Activated CD8-positive, alpha-beta T cell treated with anti-CD3 and anti-CD28 coated beads for 36 hours (primary cell): ENCODE results near the gene NOD1. TPM values are rescaled to one million over a fixed set of nuclear protein-coding genes. Genes with fewer than 3 reads are reported as not detected.

ENCODE experiments used
- ATAC-seq: fragments of 200-7000 bp; cut with Tn5 transposase; one replicate; pipeline ENCODE4 v1.10.0; 2021; ENCODE audit warnings: mild to moderate bottlenecking, moderate library complexity
- CTCF ChIA-PET: fragments of 350-600 bp; sonication (Branson Sonifier 250); formaldehyde crosslinking; loops from one replicate; lab custom pipeline; 2021; ENCODE audit warnings: antibody characterized with exemption; lab: Charles Lee
- POLR2A ChIA-PET: fragments of 350-600 bp; sonication (Branson Sonifier 250); formaldehyde crosslinking; loops from one replicate; lab custom pipeline; 2021; ENCODE audit warnings: antibody characterized with exemption; lab: Charles Lee
- DNase-seq: peaks from one replicate; pipeline ENCODE4 v3.0.0-alpha.2; 2020
- H3K27ac Mint-ChIP-seq: one replicate; pipeline ENCODE4 v1.8.0; 2021; ENCODE audit warnings: mild to moderate bottlenecking, mixed read lengths
- H3K27me3 Mint-ChIP-seq: one replicate; pipeline ENCODE4 v1.8.0; 2021; ENCODE audit warnings: mixed read lengths
- H3K36me3 Mint-ChIP-seq: one replicate; pipeline ENCODE4 v1.8.0; 2021; ENCODE audit warnings: low read depth, mixed read lengths
- H3K4me1 Mint-ChIP-seq: one replicate; pipeline ENCODE4 v1.8.0; 2021; ENCODE audit warnings: low read depth, mixed read lengths
- H3K4me3 Mint-ChIP-seq: one replicate; pipeline ENCODE4 v1.8.0; 2021; ENCODE audit warnings: mild to moderate bottlenecking, moderate library complexity, mixed read lengths
- H3K9me3 Mint-ChIP-seq: one replicate; pipeline ENCODE4 v1.8.0; 2021; ENCODE audit warnings: mixed read lengths
- CTCF ChIP-seq: fragments of 200-600 bp; IDR thresholded peaks from one replicate; pipeline ENCODE4 v1.8.0; 2022; ENCODE audit warnings: antibody characterized with exemption, mild to moderate bottlenecking
- intact Hi-C: fragments of 100-400 bp; cut with micrococcal nuclease; formaldehyde crosslinking; loops from one replicate; pipeline ENCODE4 v1.10.0; 2022
- total RNA-seq, 2 experiments: library from RNA; stranded (reverse); gene quantifications; one replicate each; pipeline ENCODE4 v1.2.3, GENCODE V29; 2021

NOD1 gene
- total RNA-seq, 2 experiments from 2014 or later: 11.5 to 12.5 TPM

GRCh38 chr7:30452280-30452930 is 26.2 kb downstream of the NOD1 start:
- intact Hi-C loops: no loop called here
- Mint-ChIP-seq H3K27ac (no peak overlapping the region), H3K4me3 (no peak overlapping the region), H3K27me3 (no peaks in the 10 kb centered on the region), H3K9me3 (no peaks in the 10 kb centered on the region), H3K36me3 (peaks cover 6% of the 10 kb centered on the region), H3K4me1 (no peaks in the 10 kb centered on the region)
- no peak for TF ChIP-seq CTCF
- ChIA-PET POLR2A (no interaction called here), CTCF (no interaction called here)
- DNase-seq (no peak), ATAC-seq (no peak)

- ChIA-PET POLR2A (no interaction called here), CTCF (no interaction called here)
- H3K36me3 Mint-ChIP-seq: peaks cover 6% of the 10 kb centered on the region
- DNase-seq (no peak), ATAC-seq (no peak)
- H3K4me3 Mint-ChIP-seq: no peak overlapping the region
- TF ChIP-seq CTCF: no peak
- H3K27me3 Mint-ChIP-seq: no peaks in the 10 kb centered on the region
- H3K9me3 Mint-ChIP-seq: no peaks in the 10 kb centered on the region
- H3K4me1 Mint-ChIP-seq: no peaks in the 10 kb centered on the region
- H3K27ac Mint-ChIP-seq: no peak overlapping the region
- intact Hi-C loops: no loop called here
Measured at GRCh38 chr7:30451539-30452279, 26.9 kb downstream of the NOD1 start.

- intact Hi-C loops: no loop called here
- peaks cover 5% of the 10 kb centered on the region for H3K36me3 Mint-ChIP-seq
- DNase-seq: no peak
- no peaks in the 10 kb centered on the region for H3K27me3 Mint-ChIP-seq
- CTCF ChIA-PET: no interaction called here
- no peaks in the 10 kb centered on the region for H3K9me3 Mint-ChIP-seq
- TF ChIP-seq CTCF: no peak
- H3K27ac Mint-ChIP-seq: no peak overlapping the region
- ATAC-seq: no peak
- POLR2A ChIA-PET: no interaction called here
- no peak overlapping the region for H3K4me3 Mint-ChIP-seq
- H3K4me1 Mint-ChIP-seq: peaks cover 1% of the 10 kb centered on the region
Measured at GRCh38 chr7:30450983-30451497, 27.5 kb downstream of the NOD1 start.

- Mint-ChIP-seq H3K36me3 (peaks cover 8% of the 10 kb centered on the region), H3K27me3 (no peaks in the 10 kb centered on the region), H3K27ac (no peak overlapping the region), H3K4me3 (no peak overlapping the region), H3K9me3 (no peaks in the 10 kb centered on the region), H3K4me1 (peaks cover 3% of the 10 kb centered on the region)
- ATAC-seq: no peak
- ChIA-PET CTCF (no interaction called here), POLR2A (no interaction called here)
- TF ChIP-seq CTCF: no peak
- no peak for DNase-seq
- intact Hi-C loops: no loop called here
Measured at GRCh38 chr7:30450240-30450982, 28.2 kb downstream of the NOD1 start.
